Myocyte (in vitro differentiated cells): ENCODE measurements around the gene HTATSF1. TPM values are rescaled to one million over a fixed set of nuclear protein-coding genes. Genes with fewer than 3 reads are reported as not detected.

ENCODE experiments used
- DNase-seq: peaks from one replicate; pipeline ENCODE4 v3.0.0-alpha.2; 2012; ENCODE audit warnings: low read depth
- total RNA-seq: library from RNA; depleted of rRNA; stranded (reverse); fragments of >200 nt; gene quantifications from 2 replicates; pipeline ENCODE4 v1.2.3, GENCODE V29; 2014

HTATSF1 gene
- total RNA-seq, 1 donor from 2014 or later, result 101 TPM

- DNase-seq, result no peak
These were observed 2.3 kb upstream of the HTATSF1 start for GRCh38 chrX:136495043-136495442.

GRCh38 chrX:136496186-136496763 is 1.1 kb upstream of the HTATSF1 start:
- no peak for DNase-seq

- DNase-seq, result peak; percentile 80
These were observed 432 bp upstream of the HTATSF1 start for GRCh38 chrX:136496764-136497555.

GRCh38 chrX:136519069-136519468 is 21.7 kb downstream of the HTATSF1 start:
- DNase-seq, result no peak

- no peak for DNase-seq
These were observed 26.4 kb downstream of the HTATSF1 start for GRCh38 chrX:136523770-136524169.

- DNase-seq, result peak; percentile 86
These were observed 28.6 kb downstream of the HTATSF1 start for GRCh38 chrX:136525738-136526606.

- DNase-seq, result peak; percentile 0
These were observed 31.4 kb downstream of the HTATSF1 start for GRCh38 chrX:136528645-136529315.

GRCh38 chrX:136529795-136530194 is 32.4 kb downstream of the HTATSF1 start:
- DNase-seq, result no peak

- no peak for DNase-seq
These were observed 34.6 kb downstream of the HTATSF1 start, which contains the start of gene VGLL1 for GRCh38 chrX:136531951-136532350. VGLL1 (plus strand) TSS chrX:136532215; CDS start chrX:136536021, 3,806 bp downstream.

- DNase-seq, result no peak
These were observed 36.7 kb downstream of the HTATSF1 start for GRCh38 chrX:136534131-136534530.

GRCh38 chrX:136538811-136539210 is 41.4 kb downstream of the HTATSF1 start:
- no peak for DNase-seq

GRCh38 chrX:136540226-136540625 is 42.8 kb downstream of the HTATSF1 start:
- no peak for DNase-seq

GRCh38 chrX:136541294-136541693 is 43.9 kb downstream of the HTATSF1 start:
- no peak for DNase-seq

- DNase-seq, result no peak
These were observed 44.9 kb downstream of the HTATSF1 start for GRCh38 chrX:136542281-136542680.

- no peak for DNase-seq
These were observed 49.0 kb downstream of the HTATSF1 start for GRCh38 chrX:136546371-136546781.

- no peak for DNase-seq
These were observed 51.8 kb downstream of the HTATSF1 start for GRCh38 chrX:136549226-136549625.

GRCh38 chrX:136551410-136551809 is 54.0 kb downstream of the HTATSF1 start:
- DNase-seq, result no peak

GRCh38 chrX:136555694-136556093 is 58.3 kb downstream of the HTATSF1 start:
- DNase-seq, result no peak
